Neural cell (in vitro differentiated cells): Measurements from ENCODE around the gene SURF6. TPM values are rescaled to one million over a fixed set of nuclear protein-coding genes. Genes with fewer than 3 reads are reported as not detected.

ENCODE experiments used
- H2AFZ ChIP-seq: fragments of 200-600, 300-800 bp; sonication (generic), shearing (Covaris generic); 2 replicates; pipeline ENCODE4 v1.6.0; 2014; ENCODE audit warnings: low read depth, mild to moderate bottlenecking, antibody characterized with exemption, low read length, moderate library complexity
- H3F3A ChIP-seq: fragments of 200-600 bp; shearing (Covaris generic); 2 replicates; pipeline ENCODE4 v1.6.1; 2016; ENCODE audit warnings: mild to moderate bottlenecking, moderate library complexity, mixed read lengths, antibody characterized with exemption, low read length; ENCODE audit not compliant: insufficient read depth, poor library complexity, severe bottlenecking
- H3K27ac ChIP-seq: fragments of 200-600, 300-800 bp; sonication (generic), shearing (Covaris generic); 2 replicates; pipeline ENCODE4 v1.5.1; 2014; ENCODE audit warnings: mild to moderate bottlenecking, low read length, moderate library complexity
- H3K27me3 ChIP-seq: fragments of 300-800, 200-600 bp; sonication (generic), shearing (Covaris generic); 2 replicates; pipeline ENCODE4 v1.6.0; 2014; ENCODE audit warnings: mild to moderate bottlenecking, low read depth, low read length, moderate library complexity; ENCODE audit not compliant: insufficient read depth
- H3K36me3 ChIP-seq: fragments of 300-800, 200-600 bp; sonication (generic), shearing (Covaris generic); 2 replicates; pipeline ENCODE4 v1.5.1; 2014; ENCODE audit warnings: mild to moderate bottlenecking, antibody characterized with exemption, low read length, moderate library complexity; ENCODE audit not compliant: insufficient read depth
- H3K4me2 ChIP-seq: fragments of 300-800, 200-600 bp; sonication (generic), shearing (Covaris generic); 2 replicates; pipeline ENCODE4 v1.6.0; 2014; ENCODE audit warnings: mild to moderate bottlenecking, low read length
- H3K4me3 ChIP-seq: fragments of 300-800, 200-600 bp; sonication (generic), shearing (Covaris generic); 2 replicates; pipeline ENCODE4 v1.5.1; 2014; ENCODE audit warnings: mild to moderate bottlenecking, low read length, moderate library complexity
- H3K79me2 ChIP-seq: fragments of 200-600 bp; shearing (Covaris generic); replicated peaks from 2 replicates; pipeline ENCODE4 v1.6.0; 2014; ENCODE audit warnings: mild to moderate bottlenecking, low read length, moderate library complexity; ENCODE audit not compliant: insufficient read depth
- H3K9ac ChIP-seq: fragments of 300-800, 200-600 bp; sonication (generic), shearing (Covaris generic); 2 replicates; pipeline ENCODE4 v1.6.1; 2016; ENCODE audit warnings: mild to moderate bottlenecking, low read length, mixed read lengths
- H3K9me2 ChIP-seq: fragments of 200-600 bp; shearing (Covaris generic); 2 replicates; pipeline ENCODE4 v1.6.1; 2016; ENCODE audit warnings: mild to moderate bottlenecking, low read length, mixed read lengths; ENCODE audit not compliant: insufficient read depth
- H3K9me3 ChIP-seq: fragments of 200-600, 300-800 bp; sonication (generic), shearing (Covaris generic); 2 replicates; pipeline ENCODE4 v1.6.1; 2016; ENCODE audit warnings: mild to moderate bottlenecking, mixed run types, low read length, moderate library complexity, mixed read lengths
- H4K20me1 ChIP-seq: fragments of 200-600 bp; shearing (Covaris generic); 2 replicates; pipeline ENCODE4 v1.6.1; 2016; ENCODE audit warnings: mild to moderate bottlenecking, mixed run types; ENCODE audit not compliant: insufficient read depth
- EP300 ChIP-seq: fragments of 450-650 bp; conservative IDR thresholded peaks from 2 replicates; pipeline ENCODE4 v1.6.1; 2014; ENCODE audit warnings: antibody characterized with exemption, mild to moderate bottlenecking, moderate library complexity; ENCODE audit not compliant: poor library complexity, severe bottlenecking
- EZH2 ChIP-seq: fragments of 200-600, 300-800 bp; shearing (Covaris generic), sonication (generic); IDR thresholded peaks from 2 replicates; pipeline ENCODE4 v1.6.1; 2014; ENCODE audit warnings: antibody characterized with exemption, low read length, borderline replicate concordance, mild to moderate bottlenecking; ENCODE audit not compliant: insufficient read depth, poor library complexity, severe bottlenecking
- MXI1 ChIP-seq: fragments of 450-650 bp; conservative IDR thresholded peaks from 2 replicates; pipeline ENCODE4 v1.6.1; 2014; ENCODE audit warnings: antibody characterized with exemption, mild to moderate bottlenecking; ENCODE audit not compliant: poor library complexity, severe bottlenecking
- POLR2AphosphoS5 ChIP-seq: IDR thresholded peaks from 2 replicates; pipeline ENCODE4 v1.6.1; 2012
- RAD21 ChIP-seq: fragments of 450-650 bp; conservative IDR thresholded peaks from 2 replicates; pipeline ENCODE4 v1.6.1; 2014; ENCODE audit warnings: antibody characterized with exemption, mild to moderate bottlenecking, moderate library complexity
- SMC3 ChIP-seq: fragments of 450-650 bp; conservative IDR thresholded peaks from 2 replicates; pipeline ENCODE4 v1.6.1; 2014; ENCODE audit warnings: antibody characterized with exemption, mild to moderate bottlenecking, moderate library complexity; ENCODE audit not compliant: poor library complexity
- TAF1 ChIP-seq: IDR thresholded peaks from 2 replicates; pipeline ENCODE4 v1.6.1; 2012; ENCODE audit warnings: low read depth
- polyA plus RNA-seq: library from polyadenylated mRNA; depleted of rRNA; stranded (reverse); fragments of >200 nt; gene quantifications from 2 replicates; pipeline ENCODE4 v1.2.3, GENCODE V29; 2014
- TF ChIP-seq, protein P1 (sequence below): fragments of 450-650 bp; IDR thresholded peaks from 2 replicates; pipeline ENCODE4 v1.5.1; 2014; ENCODE audit warnings: antibody characterized with exemption, mild to moderate bottlenecking, moderate library complexity; ENCODE audit not compliant: poor library complexity, severe bottlenecking
- TF ChIP-seq, protein P2 (sequence below): IDR thresholded peaks from 2 replicates; pipeline ENCODE4 v1.6.1; 2012; ENCODE audit warnings: borderline replicate concordance

Gene SURF6
- polyA plus RNA-seq, 1 donor from 2014 or later: 20.7 TPM

DNA sequence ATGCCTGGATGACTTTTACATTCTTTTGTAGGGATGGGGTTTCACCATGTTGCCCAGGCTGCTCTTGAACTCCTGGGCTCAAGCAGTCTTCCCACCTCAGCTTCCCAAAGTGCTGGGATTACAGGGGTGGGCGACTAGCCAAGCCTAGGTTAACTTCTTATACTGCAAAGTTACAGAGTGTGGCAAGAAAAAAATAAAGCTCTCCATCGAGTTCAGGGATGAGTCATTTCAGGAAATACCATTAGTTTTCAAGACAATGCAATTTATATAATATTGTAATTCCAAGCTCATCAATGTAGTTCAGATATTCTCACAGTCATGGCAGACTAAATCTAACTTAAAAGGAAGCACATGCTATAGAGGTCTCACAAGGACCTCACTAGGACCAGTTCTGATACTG, 49.5 kb downstream of the SURF6 start:
- Histone ChIP-seq H4K20me1 (no peaks in the 10 kb centered on the region), H2AFZ (no peak overlapping the region), H3F3A (no peaks in the 10 kb centered on the region), H3K9me3 (no peaks in the 10 kb centered on the region), H3K4me2 (no peak overlapping the region), H3K79me2 (no peaks in the 10 kb centered on the region), H3K9me2 (no peaks in the 10 kb centered on the region), H3K27ac (no peak overlapping the region), H3K4me3 (no peak overlapping the region), H3K36me3 (no peaks in the 10 kb centered on the region), H3K27me3 (no peaks in the 10 kb centered on the region), H3K9ac (no peak overlapping the region)
- TF ChIP-seq MXI1: no peak
- no peak for TF ChIP-seq TAF1
- TF ChIP-seq, protein P1, sequence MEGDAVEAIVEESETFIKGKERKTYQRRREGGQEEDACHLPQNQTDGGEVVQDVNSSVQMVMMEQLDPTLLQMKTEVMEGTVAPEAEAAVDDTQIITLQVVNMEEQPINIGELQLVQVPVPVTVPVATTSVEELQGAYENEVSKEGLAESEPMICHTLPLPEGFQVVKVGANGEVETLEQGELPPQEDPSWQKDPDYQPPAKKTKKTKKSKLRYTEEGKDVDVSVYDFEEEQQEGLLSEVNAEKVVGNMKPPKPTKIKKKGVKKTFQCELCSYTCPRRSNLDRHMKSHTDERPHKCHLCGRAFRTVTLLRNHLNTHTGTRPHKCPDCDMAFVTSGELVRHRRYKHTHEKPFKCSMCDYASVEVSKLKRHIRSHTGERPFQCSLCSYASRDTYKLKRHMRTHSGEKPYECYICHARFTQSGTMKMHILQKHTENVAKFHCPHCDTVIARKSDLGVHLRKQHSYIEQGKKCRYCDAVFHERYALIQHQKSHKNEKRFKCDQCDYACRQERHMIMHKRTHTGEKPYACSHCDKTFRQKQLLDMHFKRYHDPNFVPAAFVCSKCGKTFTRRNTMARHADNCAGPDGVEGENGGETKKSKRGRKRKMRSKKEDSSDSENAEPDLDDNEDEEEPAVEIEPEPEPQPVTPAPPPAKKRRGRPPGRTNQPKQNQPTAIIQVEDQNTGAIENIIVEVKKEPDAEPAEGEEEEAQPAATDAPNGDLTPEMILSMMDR: no peak
- TF ChIP-seq EZH2: no peak
- no peak for TF ChIP-seq RAD21
- no peak for TF ChIP-seq POLR2AphosphoS5
- TF ChIP-seq, protein P2, sequence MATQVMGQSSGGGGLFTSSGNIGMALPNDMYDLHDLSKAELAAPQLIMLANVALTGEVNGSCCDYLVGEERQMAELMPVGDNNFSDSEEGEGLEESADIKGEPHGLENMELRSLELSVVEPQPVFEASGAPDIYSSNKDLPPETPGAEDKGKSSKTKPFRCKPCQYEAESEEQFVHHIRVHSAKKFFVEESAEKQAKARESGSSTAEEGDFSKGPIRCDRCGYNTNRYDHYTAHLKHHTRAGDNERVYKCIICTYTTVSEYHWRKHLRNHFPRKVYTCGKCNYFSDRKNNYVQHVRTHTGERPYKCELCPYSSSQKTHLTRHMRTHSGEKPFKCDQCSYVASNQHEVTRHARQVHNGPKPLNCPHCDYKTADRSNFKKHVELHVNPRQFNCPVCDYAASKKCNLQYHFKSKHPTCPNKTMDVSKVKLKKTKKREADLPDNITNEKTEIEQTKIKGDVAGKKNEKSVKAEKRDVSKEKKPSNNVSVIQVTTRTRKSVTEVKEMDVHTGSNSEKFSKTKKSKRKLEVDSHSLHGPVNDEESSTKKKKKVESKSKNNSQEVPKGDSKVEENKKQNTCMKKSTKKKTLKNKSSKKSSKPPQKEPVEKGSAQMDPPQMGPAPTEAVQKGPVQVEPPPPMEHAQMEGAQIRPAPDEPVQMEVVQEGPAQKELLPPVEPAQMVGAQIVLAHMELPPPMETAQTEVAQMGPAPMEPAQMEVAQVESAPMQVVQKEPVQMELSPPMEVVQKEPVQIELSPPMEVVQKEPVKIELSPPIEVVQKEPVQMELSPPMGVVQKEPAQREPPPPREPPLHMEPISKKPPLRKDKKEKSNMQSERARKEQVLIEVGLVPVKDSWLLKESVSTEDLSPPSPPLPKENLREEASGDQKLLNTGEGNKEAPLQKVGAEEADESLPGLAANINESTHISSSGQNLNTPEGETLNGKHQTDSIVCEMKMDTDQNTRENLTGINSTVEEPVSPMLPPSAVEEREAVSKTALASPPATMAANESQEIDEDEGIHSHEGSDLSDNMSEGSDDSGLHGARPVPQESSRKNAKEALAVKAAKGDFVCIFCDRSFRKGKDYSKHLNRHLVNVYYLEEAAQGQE: no peak
- TF ChIP-seq SMC3: no peak
- TF ChIP-seq EP300: no peak

DNA sequence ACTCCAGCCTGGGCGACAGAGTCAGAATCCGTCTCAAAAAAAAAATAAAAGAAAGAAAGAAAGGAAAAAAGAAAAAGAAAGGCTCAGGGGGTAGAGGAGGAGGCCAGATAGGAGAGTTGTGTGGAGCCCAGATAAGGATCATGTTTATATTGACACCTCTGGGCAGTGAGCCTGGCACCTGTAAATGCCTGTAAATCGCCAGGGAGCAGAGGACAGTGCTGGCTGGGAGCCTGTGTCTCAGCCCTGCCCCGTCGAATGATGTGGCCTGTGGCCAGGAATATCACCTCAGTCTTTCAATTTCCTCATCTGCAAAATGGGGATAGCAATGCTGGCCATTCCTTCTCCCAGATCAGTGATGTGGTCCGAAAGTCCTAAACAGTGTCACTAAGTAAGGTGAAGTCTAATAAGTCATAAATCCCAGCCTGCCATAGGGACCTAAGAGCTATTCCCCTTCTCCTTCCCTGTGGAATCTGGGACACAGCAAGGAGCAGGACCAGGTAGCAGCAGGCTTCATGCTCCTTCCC, 50.7 kb downstream of the SURF6 start:
- no peaks in the 10 kb centered on the region for H3K9me3 ChIP-seq
- H3K36me3 ChIP-seq: no peaks in the 10 kb centered on the region
- no peak overlapping the region for H3K9ac ChIP-seq
- TF ChIP-seq TAF1 (no peak), EZH2 (no peak), POLR2AphosphoS5 (no peak), RAD21 (no peak), EP300 (no peak), SMC3 (no peak), MXI1 (no peak)
- TF ChIP-seq, protein P2: no peak
- TF ChIP-seq, protein P1: no peak
- no peaks in the 10 kb centered on the region for H3K79me2 ChIP-seq
- no peaks in the 10 kb centered on the region for H3K9me2 ChIP-seq
- no peak overlapping the region for H3K4me3 ChIP-seq
- no peaks in the 10 kb centered on the region for H4K20me1 ChIP-seq
- no peaks in the 10 kb centered on the region for H3K27me3 ChIP-seq
- H2AFZ ChIP-seq: no peak overlapping the region
- H3K27ac ChIP-seq: no peak overlapping the region
- H3F3A ChIP-seq: no peaks in the 10 kb centered on the region
- no peak overlapping the region for H3K4me2 ChIP-seq
